GM19324 (cell line): Measurements from ENCODE around the gene AKAP7.
A peak's percentile ranks its signal among the peaks of the same experiment; 100 is the strongest.

Experiments used
- ATAC-seq: cut with Tn5 transposase; IDR thresholded peaks from one replicate; pipeline ENCODE4 v1.9.1; 2021; ENCODE audit warnings: mild to moderate bottlenecking, moderate library complexity; ENCODE audit not compliant: unreplicated experiment, low FRiP score

Gene AKAP7

GRCh38 chr6:131197716-131198115 lies 62.4 kb downstream of the AKAP7 start:
- no peak for ATAC-seq

- peak; percentile 100 for ATAC-seq
These were observed 64.5 kb downstream of the AKAP7 start for GRCh38 chr6:131199568-131200272.

- no peak for ATAC-seq
These were observed 70.4 kb downstream of the AKAP7 start for GRCh38 chr6:131205481-131206244.

- ATAC-seq: no peak
These were observed 71.4 kb downstream of the AKAP7 start for GRCh38 chr6:131206463-131207251.

GRCh38 chr6:131208787-131209186 lies 73.5 kb downstream of the AKAP7 start:
- ATAC-seq: no peak

- no peak for ATAC-seq
These were observed 75.2 kb downstream of the AKAP7 start for GRCh38 chr6:131210469-131210868.

- ATAC-seq: no peak
These were observed 76.8 kb downstream of the AKAP7 start for GRCh38 chr6:131212024-131212423.

- ATAC-seq: no peak
These were observed 77.6 kb downstream of the AKAP7 start for GRCh38 chr6:131212913-131213312.

GRCh38 chr6:131213501-131213990 lies 78.3 kb downstream of the AKAP7 start:
- no peak for ATAC-seq

- no peak for ATAC-seq
These were observed 80.0 kb downstream of the AKAP7 start for GRCh38 chr6:131215219-131215618.

- no peak for ATAC-seq
These were observed 81.0 kb downstream of the AKAP7 start for GRCh38 chr6:131216246-131216645.

- ATAC-seq: no peak
These were observed 87.5 kb downstream of the AKAP7 start for GRCh38 chr6:131222773-131223172.

- no peak for ATAC-seq
These were observed 88.1 kb downstream of the AKAP7 start for GRCh38 chr6:131223416-131223815.

- ATAC-seq: no peak
These were observed 89.9 kb downstream of the AKAP7 start for GRCh38 chr6:131225127-131225526.

GRCh38 chr6:131225959-131226358 lies 90.7 kb downstream of the AKAP7 start:
- no peak for ATAC-seq

GRCh38 chr6:131226459-131227157 lies 91.3 kb downstream of the AKAP7 start:
- ATAC-seq: no peak

- ATAC-seq: no peak
These were observed 91.9 kb downstream of the AKAP7 start for GRCh38 chr6:131227158-131227543.

GRCh38 chr6:131231103-131231502 lies 95.8 kb downstream of the AKAP7 start:
- no peak for ATAC-seq

- ATAC-seq: no peak
These were observed 96.6 kb downstream of the AKAP7 start for GRCh38 chr6:131231891-131232290.

GRCh38 chr6:131244942-131245341 lies 109.7 kb downstream of the AKAP7 start:
- ATAC-seq: no peak
